Hepatocyte (in vitro differentiated cells): ENCODE measurements around the gene JCHAIN. TPM values are rescaled to one million over a fixed set of nuclear protein-coding genes. Genes with fewer than 3 reads are reported as not detected.

ENCODE experiments used
- DNase-seq: peaks from one replicate; pipeline ENCODE4 v3.0.0-alpha.2; 2016; ENCODE audit warnings: low spot score
- H2AFZ ChIP-seq: fragments of 200-600 bp; sonication (generic); 2 replicates; pipeline ENCODE4 v1.6.0; 2016; ENCODE audit warnings: antibody characterized with exemption, mild to moderate bottlenecking
- H3K27ac ChIP-seq: fragments of 200-600 bp; sonication (generic); 2 replicates; pipeline ENCODE4 v1.5.1; 2016; ENCODE audit warnings: mild to moderate bottlenecking
- H3K27me3 ChIP-seq: fragments of 200-600 bp; sonication (generic); 2 replicates; pipeline ENCODE4 v1.6.1; 2016
- H3K36me3 ChIP-seq: fragments of 200-600 bp; sonication (generic); replicated peaks from 2 replicates; pipeline ENCODE4 v1.5.1; 2016; ENCODE audit warnings: low read depth; ENCODE audit not compliant: insufficient read depth
- H3K4me1 ChIP-seq: fragments of 200-600 bp; sonication (generic); 2 replicates; pipeline ENCODE4 v1.5.1; 2016; ENCODE audit warnings: mild to moderate bottlenecking, moderate library complexity; ENCODE audit not compliant: insufficient read depth
- H3K4me2 ChIP-seq: fragments of 200-600 bp; sonication (generic); 2 replicates; pipeline ENCODE4 v1.6.0; 2016
- H3K4me3 ChIP-seq: fragments of 200-600 bp; sonication (generic); 2 replicates; pipeline ENCODE4 v1.5.1; 2016; ENCODE audit warnings: mild to moderate bottlenecking
- H3K79me2 ChIP-seq: fragments of 200-600 bp; sonication (generic); 2 replicates; pipeline ENCODE4 v1.6.0; 2017; ENCODE audit warnings: mild to moderate bottlenecking
- H3K9me2 ChIP-seq: fragments of 200-600 bp; sonication (generic); replicated peaks from 2 replicates; pipeline ENCODE4 v1.6.0; 2017; ENCODE audit warnings: mild to moderate bottlenecking; ENCODE audit not compliant: insufficient read depth
- H3K9me3 ChIP-seq: fragments of 200-600 bp; sonication (generic); 2 replicates; pipeline ENCODE4 v1.5.1; 2016; ENCODE audit warnings: low read depth, mild to moderate bottlenecking
- H4K20me1 ChIP-seq: fragments of 200-600 bp; sonication (generic); 2 replicates; pipeline ENCODE4 v1.6.0; 2016; ENCODE audit warnings: mild to moderate bottlenecking; ENCODE audit not compliant: insufficient read depth, poor library complexity, severe bottlenecking
- EZH2 ChIP-seq: fragments of 200-600 bp; sonication (generic); IDR thresholded peaks from 2 replicates; pipeline ENCODE4 v1.6.1; 2016; ENCODE audit warnings: antibody characterized with exemption, mild to moderate bottlenecking, borderline replicate concordance
- EZH2phosphoT487 ChIP-seq: fragments of 200-600 bp; sonication (generic); IDR thresholded peaks from one replicate; pipeline ENCODE4 v1.6.1; 2018; ENCODE audit warnings: antibody characterized with exemption, mild to moderate bottlenecking, low read depth, moderate library complexity; ENCODE audit not compliant: unreplicated experiment, severe bottlenecking
- WGBS: methylation state at CpG from one replicate; pipeline ENCODE4 v1.1.6; 2016; ENCODE audit warnings: low lambda C conversion rate; ENCODE audit errors: missing lambda C conversion rate; 5-methylcytosine and 5-hydroxymethylcytosine counted together
- polyA plus RNA-seq: library from polyadenylated mRNA; unstranded; fragments of >200 nt; fragmentation: Nextera tagmentation; extraction: Ambion mirVana; gene quantifications from 2 replicates; pipeline ENCODE4 v1.2.1, GENCODE V29; 2016
- total RNA-seq: library from RNA; depleted of rRNA; stranded (reverse); fragments of >200 nt; gene quantifications from 2 replicates; pipeline ENCODE4 v1.2.3, GENCODE V29; 2014
- TF ChIP-seq, protein P1 (sequence below): fragments of 200-600 bp; sonication (generic); IDR thresholded peaks from 2 replicates; pipeline ENCODE4 v1.5.1; 2016; ENCODE audit warnings: antibody characterized with exemption, mild to moderate bottlenecking; ENCODE audit not compliant: poor library complexity

The JCHAIN gene
- total and polyA plus RNA-seq, 2 experiments from 2014 or later = not detected

- Histone ChIP-seq H3K27me3 (no peaks in the 10 kb centered on the region), H3K27ac (no peak overlapping the region), H4K20me1 (no peaks in the 10 kb centered on the region), H3K4me2 (no peak overlapping the region), H3K9me3 (no peaks in the 10 kb centered on the region), H3K9me2 (no peaks in the 10 kb centered on the region), H3K79me2 (peaks cover 97% of the 10 kb centered on the region), H2AFZ (no peak overlapping the region), H3K36me3 (no peaks in the 10 kb centered on the region), H3K4me3 (no peak overlapping the region), H3K4me1 (no peaks in the 10 kb centered on the region)
- TF ChIP-seq EZH2 (no peak), EZH2phosphoT487 (no peak)
- 90% methylated on average over 7 of the region's 7 CpGs for WGBS
- no peak for DNase-seq
These were observed 46.5 kb upstream of the JCHAIN start for GRCh38 chr4:70712604-70713452.

- TF ChIP-seq, protein P1, sequence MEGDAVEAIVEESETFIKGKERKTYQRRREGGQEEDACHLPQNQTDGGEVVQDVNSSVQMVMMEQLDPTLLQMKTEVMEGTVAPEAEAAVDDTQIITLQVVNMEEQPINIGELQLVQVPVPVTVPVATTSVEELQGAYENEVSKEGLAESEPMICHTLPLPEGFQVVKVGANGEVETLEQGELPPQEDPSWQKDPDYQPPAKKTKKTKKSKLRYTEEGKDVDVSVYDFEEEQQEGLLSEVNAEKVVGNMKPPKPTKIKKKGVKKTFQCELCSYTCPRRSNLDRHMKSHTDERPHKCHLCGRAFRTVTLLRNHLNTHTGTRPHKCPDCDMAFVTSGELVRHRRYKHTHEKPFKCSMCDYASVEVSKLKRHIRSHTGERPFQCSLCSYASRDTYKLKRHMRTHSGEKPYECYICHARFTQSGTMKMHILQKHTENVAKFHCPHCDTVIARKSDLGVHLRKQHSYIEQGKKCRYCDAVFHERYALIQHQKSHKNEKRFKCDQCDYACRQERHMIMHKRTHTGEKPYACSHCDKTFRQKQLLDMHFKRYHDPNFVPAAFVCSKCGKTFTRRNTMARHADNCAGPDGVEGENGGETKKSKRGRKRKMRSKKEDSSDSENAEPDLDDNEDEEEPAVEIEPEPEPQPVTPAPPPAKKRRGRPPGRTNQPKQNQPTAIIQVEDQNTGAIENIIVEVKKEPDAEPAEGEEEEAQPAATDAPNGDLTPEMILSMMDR = no peak
- TF ChIP-seq EZH2phosphoT487 = no peak
- TF ChIP-seq EZH2 = no peak
- peaks cover 1% of the 10 kb centered on the region for H3K4me1 ChIP-seq
- WGBS = 88% methylated on average over 3 of the region's 3 CpGs
These were observed 45.8 kb upstream of the JCHAIN start for GRCh38 chr4:70712150-70712549.

DNA sequence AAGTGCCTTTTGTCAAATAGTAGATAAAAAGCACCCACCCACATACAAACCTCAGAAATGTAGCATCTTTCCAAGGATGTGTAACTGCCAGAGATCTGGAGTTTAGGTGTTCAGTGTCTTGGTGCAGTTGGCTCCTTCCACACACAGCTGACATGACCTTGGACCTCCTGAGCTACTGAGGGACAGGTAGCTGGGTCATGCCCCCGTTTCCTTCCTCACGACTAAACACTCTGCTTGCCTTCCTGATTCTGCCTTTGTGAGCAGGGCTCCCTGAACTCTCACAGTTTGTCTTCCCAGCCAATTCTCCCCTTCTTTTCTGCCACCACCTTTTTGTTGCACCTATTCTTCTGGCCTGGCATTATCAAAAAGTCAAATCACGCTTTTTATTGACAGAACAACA is 45.3 kb upstream of the JCHAIN start:
- Histone ChIP-seq H3K9me3 (no peaks in the 10 kb centered on the region), H4K20me1 (no peaks in the 10 kb centered on the region), H3K4me3 (no peak overlapping the region), H3K9me2 (no peaks in the 10 kb centered on the region), H3K27ac (no peak overlapping the region), H3K4me1 (peaks cover 7% of the 10 kb centered on the region), H3K4me2 (no peak overlapping the region), H2AFZ (no peak overlapping the region), H3K79me2 (peaks cover 99% of the 10 kb centered on the region), H3K36me3 (no peaks in the 10 kb centered on the region), H3K27me3 (no peaks in the 10 kb centered on the region)
- 67% methylated on average over 3 of the region's 3 CpGs for whole genome bisulfite sequencing
- no peak for DNase-seq
- TF ChIP-seq EZH2phosphoT487 = no peak

More at GRCh38 chr4:70712150-70712549, 45.8 kb upstream of the JCHAIN start:
- Histone ChIP-seq H3K9me2 (no peaks in the 10 kb centered on the region), H3K36me3 (no peaks in the 10 kb centered on the region), H3K4me3 (no peak overlapping the region), H3K9me3 (no peaks in the 10 kb centered on the region), H3K27me3 (no peaks in the 10 kb centered on the region), H3K4me2 (no peak overlapping the region), H4K20me1 (no peaks in the 10 kb centered on the region), H3K27ac (no peak overlapping the region), H2AFZ (no peak overlapping the region), H3K79me2 (peaks cover 99% of the 10 kb centered on the region)
- DNase-seq = no peak

GRCh38 chr4:70709611-70710205 is 43.4 kb upstream of the JCHAIN start:
- peak overlapping the region; percentile 55 for H3K4me2 ChIP-seq
- peak overlapping the region; percentile 27 for H3K27ac ChIP-seq
- no peaks in the 10 kb centered on the region for H3K36me3 ChIP-seq
- TF ChIP-seq EZH2 (no peak), EZH2phosphoT487 (no peak)
- TF ChIP-seq, protein P1 = no peak
- DNase-seq = no peak
- H3K4me1 ChIP-seq = peaks cover 11% of the 10 kb centered on the region
- no peaks in the 10 kb centered on the region for H3K9me2 ChIP-seq
- no peak overlapping the region for H3K4me3 ChIP-seq
- H2AFZ ChIP-seq = no peak overlapping the region
- WGBS = 51% methylated on average over 7 of the region's 7 CpGs
- no peaks in the 10 kb centered on the region for H4K20me1 ChIP-seq
- H3K27me3 ChIP-seq = no peaks in the 10 kb centered on the region
- no peaks in the 10 kb centered on the region for H3K9me3 ChIP-seq
- peaks cover 82% of the 10 kb centered on the region for H3K79me2 ChIP-seq
